HepG2 (cell line): ENCODE results near the gene TKFC. TPM values are rescaled to one million over a fixed set of nuclear protein-coding genes. Genes with fewer than 3 reads are reported as not detected.
A peak's percentile ranks its signal among the peaks of the same experiment; 100 is the strongest.

Experiments
- HDAC2 ChIP-seq: sonication (generic); formaldehyde crosslinking; IDR thresholded peaks from 2 replicates; pipeline ENCODE4 v1.4.0; 2020; ENCODE audit warnings: missing genetic modification reagents
- HNRNPL ChIP-seq: fragments of 200-400 bp; formaldehyde crosslinking; IDR thresholded peaks from 2 replicates; pipeline ENCODE4 v1.6.1; 2017; ENCODE audit warnings: mild to moderate bottlenecking, low read depth, low read length
- IRF9 ChIP-seq: sonication (generic); formaldehyde crosslinking; IDR thresholded peaks from 2 replicates; pipeline ENCODE4 v1.8.0; 2022; ENCODE audit warnings: missing genetic modification reagents, mild to moderate bottlenecking, borderline replicate concordance
- KLF15 ChIP-seq: sonication (generic); formaldehyde crosslinking; IDR thresholded peaks from 2 replicates; pipeline ENCODE4 v1.8.1; 2023; ENCODE audit warnings: borderline replicate concordance, mild to moderate bottlenecking, inconsistent platforms, missing genetic modification reagents, mixed read lengths
- MBNL3 ChIP-seq: fragments of 250-450 bp; sonication (Bioruptor Pico); conservative IDR thresholded peaks from 2 replicates; pipeline ENCODE4 v1.8.0; 2022; ENCODE audit warnings: mild to moderate bottlenecking, inconsistent platforms
- MED13 ChIP-seq: sonication (generic); formaldehyde crosslinking; IDR thresholded peaks from 2 replicates; pipeline ENCODE4 v1.5.0; 2020; ENCODE audit warnings: missing genetic modification reagents
- NFE2L1 ChIP-seq: sonication (generic); formaldehyde crosslinking; IDR thresholded peaks from 2 replicates; pipeline ENCODE4 v1.4.0; 2020; ENCODE audit warnings: missing genetic modification reagents, mild to moderate bottlenecking, borderline replicate concordance
- RBM39 ChIP-seq: fragments of 200-400 bp; formaldehyde crosslinking; IDR thresholded peaks from one replicate; pipeline ENCODE4 v1.6.1; 2018; ENCODE audit warnings: antibody characterized with exemption, mild to moderate bottlenecking, low read depth, low read length; ENCODE audit not compliant: poor library complexity, severe bottlenecking
- SP1 ChIP-seq, 2 experiments: fragments of 450-650 bp in 1 of 2; sonication (generic) in 1 of 2; formaldehyde crosslinking in 1 of 2; IDR thresholded peaks; 2 replicates each; pipeline versions ENCODE4 v1.4.0 to v1.6.1; 2016 to 2020; ENCODE audit warnings: missing genetic modification reagents in 1 of 2
- ZBED4 ChIP-seq: sonication (generic); formaldehyde crosslinking; IDR thresholded peaks from 2 replicates; pipeline ENCODE4 v1.4.0; 2020; ENCODE audit warnings: missing genetic modification reagents, borderline replicate concordance
- ZFP36L2 ChIP-seq: sonication (generic); formaldehyde crosslinking; IDR thresholded peaks from 2 replicates; pipeline ENCODE4 v1.4.0; 2020; ENCODE audit warnings: missing genetic modification reagents
- ZFYVE20 ChIP-seq: sonication (generic); formaldehyde crosslinking; IDR thresholded peaks from 2 replicates; pipeline ENCODE4 v1.8.0; 2023; ENCODE audit warnings: low read depth, mild to moderate bottlenecking, moderate library complexity, missing genetic modification reagents, borderline replicate concordance
- ZNF235 ChIP-seq: sonication (generic); formaldehyde crosslinking; IDR thresholded peaks from 2 replicates; pipeline ENCODE4 v1.8.1; 2023; ENCODE audit warnings: mild to moderate bottlenecking, missing genetic modification reagents, borderline replicate concordance
- ZNF296 ChIP-seq: sonication (generic); formaldehyde crosslinking; conservative IDR thresholded peaks from 2 replicates; pipeline ENCODE4 v1.5.0; 2020; ENCODE audit warnings: mild to moderate bottlenecking, missing genetic modification reagents
- ZNF350 ChIP-seq: sonication (generic); formaldehyde crosslinking; IDR thresholded peaks from 2 replicates; pipeline ENCODE4 v1.4.0; 2020; ENCODE audit warnings: mild to moderate bottlenecking, low read depth, missing genetic modification reagents, borderline replicate concordance
- ZNF501 ChIP-seq: sonication (generic); formaldehyde crosslinking; IDR thresholded peaks from 2 replicates; pipeline ENCODE4 v1.5.1; 2020; ENCODE audit warnings: mild to moderate bottlenecking, moderate library complexity, missing genetic modification reagents
- ZNF564 ChIP-seq: sonication (generic); formaldehyde crosslinking; IDR thresholded peaks from 2 replicates; pipeline ENCODE4 v1.8.1; 2023; ENCODE audit warnings: mild to moderate bottlenecking, missing genetic modification reagents
- ZNF775 ChIP-seq: sonication (generic); formaldehyde crosslinking; IDR thresholded peaks from 2 replicates; pipeline ENCODE4 v1.4.0; 2020; ENCODE audit warnings: missing genetic modification reagents, mild to moderate bottlenecking, moderate library complexity, borderline replicate concordance
- ZNF777 ChIP-seq: sonication (generic); formaldehyde crosslinking; IDR thresholded peaks from 2 replicates; pipeline ENCODE4 v1.4.0; 2020; ENCODE audit warnings: missing genetic modification reagents
- polyA plus RNA-seq, 8 experiments: library from polyadenylated mRNA; depleted of rRNA in 3 of 8; stranded (reverse) in 7 of 8; unstranded in 1 of 8; fragments of >200 nt; fragmentation: Illumina TruSeq in 4 of 8; extraction: Trizol in 4 of 8; gene quantifications; 2 replicates each; pipeline versions ENCODE4 v1.2.1 to v1.2.3, GENCODE V29; 2011 to 2016; ENCODE audit warnings: low read depth in 4 of 8, missing spikeins in 1 of 8, mixed read lengths in 1 of 8; ENCODE audit not compliant: insufficient read depth in 1 of 8
- total RNA-seq, 5 experiments: library from RNA; depleted of rRNA; stranded (reverse); fragments of >200 nt; fragmentation: Illumina TruSeq; extraction: Trizol; gene quantifications; 2 replicates each; pipeline ENCODE4 v1.2.3, GENCODE V29; 2016; ENCODE audit warnings: low read depth in 1 of 5
- TF ChIP-seq, protein P1 (sequence below): sonication (generic); formaldehyde crosslinking; IDR thresholded peaks from 2 replicates; pipeline ENCODE4 v1.4.0; 2020; ENCODE audit warnings: mild to moderate bottlenecking, missing genetic modification reagents
- TF ChIP-seq, protein P2 (sequence below): sonication (generic); formaldehyde crosslinking; IDR thresholded peaks from 2 replicates; pipeline ENCODE4 v1.5.1; 2020; ENCODE audit warnings: missing genetic modification reagents, mild to moderate bottlenecking, borderline replicate concordance
- TF ChIP-seq, protein P3 (sequence below): sonication (generic); formaldehyde crosslinking; IDR thresholded peaks from 2 replicates; pipeline ENCODE4 v1.5.0; 2020; ENCODE audit warnings: missing genetic modification reagents, mild to moderate bottlenecking, borderline replicate concordance

The TKFC gene
- total and polyA plus RNA-seq, 2 of the 13 experiments (the other 11 are each of a cell fraction or from before 2014, with no cell fraction given), result 147 to 197 TPM

DNA sequence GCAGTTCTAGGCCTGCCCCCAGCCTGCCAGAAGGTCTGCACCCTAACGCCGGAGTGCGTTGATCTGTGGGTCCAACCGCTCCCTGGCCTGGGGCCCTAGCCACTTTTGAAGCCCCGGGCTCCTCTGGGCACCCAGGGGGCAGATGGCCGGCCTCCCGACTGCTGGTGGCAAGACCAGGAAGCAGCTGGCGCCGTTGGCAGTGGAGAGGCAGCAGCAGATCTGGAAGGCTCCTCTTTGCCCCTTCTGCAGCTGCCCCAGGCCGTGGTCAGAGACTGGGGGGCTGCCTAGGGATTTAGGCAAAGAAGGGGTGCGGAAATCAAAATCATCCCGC is 37.5 kb upstream of the TKFC start (continued):
- TF ChIP-seq, protein P1, sequence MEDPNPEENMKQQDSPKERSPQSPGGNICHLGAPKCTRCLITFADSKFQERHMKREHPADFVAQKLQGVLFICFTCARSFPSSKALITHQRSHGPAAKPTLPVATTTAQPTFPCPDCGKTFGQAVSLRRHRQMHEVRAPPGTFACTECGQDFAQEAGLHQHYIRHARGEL (CRISPR knock-in tag), result peak; percentile 11; the same call in 1 of the 2 replicates
- TF ChIP-seq ZFP36L2 (no peak), HNRNPL (peak; percentile 78; the same call in 1 of the 2 replicates), HDAC2 (no peak), SP1 (IDR thresholded peaks at IDR 0.05) (no peak), SP1 (CRISPR knock-in tag; IDR thresholded peaks at IDR 0.05) (no peak), KLF15 (CRISPR knock-in tag) (no peak), IRF9 (no peak), ZNF564 (CRISPR knock-in tag) (peak; percentile 54; the same call in 1 of the 2 replicates), ZNF235 (CRISPR knock-in tag) (0 out of 2 replicates have a peak, but pooled peaks have one; percentile 15), ZBED4 (CRISPR knock-in tag) (no peak), MED13 (0 out of 2 replicates have a peak, but pooled peaks have one; percentile 52), ZNF777 (CRISPR knock-in tag) (no peak), ZFYVE20 (CRISPR knock-in tag) (no peak), MBNL3 (no peak), ZNF296 (CRISPR knock-in tag) (no peak), RBM39 (peak; percentile 14), ZNF775 (CRISPR knock-in tag) (no peak), ZNF350 (peak; percentile 38), NFE2L1 (CRISPR knock-in tag) (no peak), ZNF501 (CRISPR knock-in tag) (peak; percentile 13; the same call in 1 of the 2 replicates)
- TF ChIP-seq, protein P2, sequence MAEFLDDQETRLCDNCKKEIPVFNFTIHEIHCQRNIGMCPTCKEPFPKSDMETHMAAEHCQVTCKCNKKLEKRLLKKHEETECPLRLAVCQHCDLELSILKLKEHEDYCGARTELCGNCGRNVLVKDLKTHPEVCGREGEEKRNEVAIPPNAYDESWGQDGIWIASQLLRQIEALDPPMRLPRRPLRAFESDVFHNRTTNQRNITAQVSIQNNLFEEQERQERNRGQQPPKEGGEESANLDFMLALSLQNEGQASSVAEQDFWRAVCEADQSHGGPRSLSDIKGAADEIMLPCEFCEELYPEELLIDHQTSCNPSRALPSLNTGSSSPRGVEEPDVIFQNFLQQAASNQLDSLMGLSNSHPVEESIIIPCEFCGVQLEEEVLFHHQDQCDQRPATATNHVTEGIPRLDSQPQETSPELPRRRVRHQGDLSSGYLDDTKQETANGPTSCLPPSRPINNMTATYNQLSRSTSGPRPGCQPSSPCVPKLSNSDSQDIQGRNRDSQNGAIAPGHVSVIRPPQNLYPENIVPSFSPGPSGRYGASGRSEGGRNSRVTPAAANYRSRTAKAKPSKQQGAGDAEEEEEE (CRISPR knock-in tag), result no peak
- TF ChIP-seq, protein P3, sequence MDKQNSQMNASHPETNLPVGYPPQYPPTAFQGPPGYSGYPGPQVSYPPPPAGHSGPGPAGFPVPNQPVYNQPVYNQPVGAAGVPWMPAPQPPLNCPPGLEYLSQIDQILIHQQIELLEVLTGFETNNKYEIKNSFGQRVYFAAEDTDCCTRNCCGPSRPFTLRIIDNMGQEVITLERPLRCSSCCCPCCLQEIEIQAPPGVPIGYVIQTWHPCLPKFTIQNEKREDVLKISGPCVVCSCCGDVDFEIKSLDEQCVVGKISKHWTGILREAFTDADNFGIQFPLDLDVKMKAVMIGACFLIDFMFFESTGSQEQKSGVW (CRISPR knock-in tag), result 0 out of 2 replicates have a peak, but pooled peaks have one; percentile 12
